NCI-H1436 (cell line): ENCODE data around the gene KCNK3.

Source experiments
- DNase-seq: peaks from one replicate; lab custom pipeline; 2025; lab: John Stamatoyannopoulos, UW

KCNK3 gene

GRCh38 chr2:26712486-26713465, 20.3 kb downstream of the KCNK3 start:
- DNase-seq: peak; percentile 77

- no peak for DNase-seq
These were observed 23.2 kb downstream of the KCNK3 start for GRCh38 chr2:26715528-26716270.

GRCh38 chr2:26716340-26716739, 23.8 kb downstream of the KCNK3 start:
- DNase-seq: no peak

- no peak for DNase-seq
These were observed 24.2 kb downstream of the KCNK3 start for GRCh38 chr2:26716769-26717168.

GRCh38 chr2:26717362-26717761, 24.8 kb downstream of the KCNK3 start:
- no peak for DNase-seq

- DNase-seq: no peak
These were observed 26.6 kb downstream of the KCNK3 start for GRCh38 chr2:26718949-26719686.

- no peak for DNase-seq
These were observed 28.0 kb downstream of the KCNK3 start for GRCh38 chr2:26720322-26721114.

GRCh38 chr2:26721115-26722032, 28.9 kb downstream of the KCNK3 start:
- DNase-seq: no peak

- no peak for DNase-seq
These were observed 29.8 kb downstream of the KCNK3 start for GRCh38 chr2:26722328-26722727.

- DNase-seq: no peak
These were observed 30.4 kb downstream of the KCNK3 start for GRCh38 chr2:26722911-26723310.

- DNase-seq: no peak
These were observed 31.0 kb downstream of the KCNK3 start for GRCh38 chr2:26723475-26723874.

GRCh38 chr2:26723991-26724750, 31.6 kb downstream of the KCNK3 start:
- no peak for DNase-seq

GRCh38 chr2:26724784-26725520, 32.4 kb downstream of the KCNK3 start:
- DNase-seq: no peak

GRCh38 chr2:26725521-26725820, 32.9 kb downstream of the KCNK3 start:
- DNase-seq: no peak

- DNase-seq: no peak
These were observed 33.7 kb downstream of the KCNK3 start for GRCh38 chr2:26726228-26726627.

- no peak for DNase-seq
These were observed 35.4 kb downstream of the KCNK3 start for GRCh38 chr2:26727641-26728561.

- DNase-seq: no peak
These were observed 36.8 kb downstream of the KCNK3 start for GRCh38 chr2:26729311-26729710.
